EH (cell line): ENCODE results near the gene NT5C3B.

Experiments
- DNase-seq: peaks from one replicate; pipeline ENCODE4 v3.0.0-alpha.2; 2015; ENCODE audit warnings: low read depth

Gene NT5C3B

GRCh38 chr17:41810659-41811548 lies 25.1 kb downstream of the NT5C3B start:
- DNase-seq, result peak; percentile 14

- DNase-seq, result no peak
Measured at GRCh38 chr17:41806685-41807445, 29.2 kb downstream of the NT5C3B start.

GRCh38 chr17:41803049-41804020 lies 32.7 kb downstream of the NT5C3B start:
- DNase-seq, result no peak

GRCh38 chr17:41801374-41802271 lies 34.4 kb downstream of the NT5C3B start:
- DNase-seq, result peak; percentile 78

GRCh38 chr17:41800601-41801373 lies 35.2 kb downstream of the NT5C3B start:
- peak; percentile 72 for DNase-seq

GRCh38 chr17:41799366-41799765 lies 36.7 kb downstream of the NT5C3B start:
- DNase-seq, result no peak

GRCh38 chr17:41797377-41797776 lies 38.7 kb downstream of the NT5C3B start:
- no peak for DNase-seq

- no peak for DNase-seq
Measured at GRCh38 chr17:41796121-41796895, 39.7 kb downstream of the NT5C3B start.

GRCh38 chr17:41794540-41794975 lies 41.5 kb downstream of the NT5C3B start:
- DNase-seq, result no peak

- DNase-seq, result peak; percentile 44
Measured at GRCh38 chr17:41793784-41794539, 42.1 kb downstream of the NT5C3B start.

GRCh38 chr17:41792845-41793783 lies 42.9 kb downstream of the NT5C3B start:
- DNase-seq, result peak; percentile 70

- DNase-seq, result no peak
Measured at GRCh38 chr17:41787021-41787418, 49.0 kb downstream of the NT5C3B start.

- peak; percentile 99 for DNase-seq
Measured at GRCh38 chr17:41786227-41787020, 49.6 kb downstream of the NT5C3B start, which contains the start of gene JUP. JUP (minus strand) TSS chr17:41786711; CDS start chr17:41771854, 14,857 bp downstream.

GRCh38 chr17:41785859-41786226 lies 50.2 kb downstream of the NT5C3B start:
- DNase-seq, result peak; percentile 18

GRCh38 chr17:41785091-41785858 lies 50.8 kb downstream of the NT5C3B start:
- DNase-seq, result no peak
